Activated T-helper 9 cell treated with anti-CD3 and anti-CD28 coated beads, Interleukin-2, amount 50 U/mL, for 16 hours (primary cell): ENCODE measurements around the gene PKP4.
"Not testable (repeated sequence)": the region's sequence is repeated elsewhere in the genome, so short reads cannot be mapped to it uniquely, and the experiment has no call there.

Source experiments
- DNase-seq: peaks from one replicate; pipeline ENCODE4 v3.0.0-alpha.2; 2020; ENCODE audit warnings: low read depth

The PKP4 gene

DNA sequence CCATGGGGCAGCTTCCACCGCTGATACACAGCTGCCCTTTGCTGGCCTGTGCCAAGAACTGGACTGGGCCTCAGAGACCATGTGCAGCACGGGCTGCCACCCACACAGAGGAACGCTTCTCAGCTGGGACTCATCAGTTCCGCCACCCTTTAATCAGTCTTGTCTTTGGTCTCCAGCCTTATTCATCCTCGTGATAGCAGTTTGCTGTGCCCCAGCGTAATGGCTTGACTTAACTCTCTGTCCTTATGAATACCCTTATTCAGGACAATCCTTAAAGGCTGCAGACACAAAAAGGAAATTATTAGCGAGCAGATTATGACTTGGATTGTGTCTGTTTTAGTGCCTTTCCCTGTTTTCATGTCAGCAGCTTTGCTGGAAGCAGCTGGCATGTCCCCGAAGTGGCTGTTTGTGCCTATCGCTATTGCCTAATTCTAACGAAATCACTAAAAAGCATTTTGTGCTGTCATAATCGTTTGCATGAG lies 229.5 kb downstream of the PKP4 start:
- no peak for DNase-seq

DNA sequence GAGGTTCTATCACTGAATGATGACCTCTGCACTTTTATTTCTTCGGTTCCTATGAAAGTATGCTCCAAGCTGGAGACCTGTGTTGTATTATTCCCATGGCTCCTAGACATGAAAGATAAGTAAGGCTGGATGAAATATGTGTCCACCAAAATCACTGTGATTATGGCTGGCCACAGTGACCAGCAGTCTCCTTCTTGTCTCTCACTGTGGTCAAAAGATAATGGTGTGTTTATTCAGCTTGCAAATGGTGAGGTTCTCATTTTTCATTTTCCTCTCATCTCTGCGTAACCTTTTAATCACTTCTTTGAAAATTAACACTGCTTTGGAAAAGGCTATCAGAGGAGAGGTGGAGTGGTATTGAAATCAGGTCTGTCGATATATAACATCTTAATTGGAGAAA lies 230.6 kb downstream of the PKP4 start:
- DNase-seq: no peak

DNA sequence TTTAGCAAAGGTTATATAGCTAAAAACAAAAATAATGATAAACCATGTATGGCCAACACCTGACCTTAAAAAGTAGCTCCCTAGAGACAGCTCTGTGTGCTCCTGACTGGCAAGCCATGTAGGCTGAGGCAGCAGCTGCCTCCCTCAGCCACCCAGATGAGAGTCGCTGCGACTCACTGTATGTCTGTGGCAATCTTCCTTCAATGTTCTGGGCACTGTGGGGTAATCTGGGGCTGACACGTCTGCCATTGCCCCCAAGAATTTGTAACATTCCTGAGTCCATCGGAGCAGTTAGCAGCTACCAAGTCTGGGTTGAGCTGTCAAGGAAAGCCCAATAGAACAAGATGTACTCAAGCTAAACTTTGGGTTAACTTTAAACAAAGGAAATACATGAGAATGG lies 232.0 kb downstream of the PKP4 start:
- no peak for DNase-seq

DNA sequence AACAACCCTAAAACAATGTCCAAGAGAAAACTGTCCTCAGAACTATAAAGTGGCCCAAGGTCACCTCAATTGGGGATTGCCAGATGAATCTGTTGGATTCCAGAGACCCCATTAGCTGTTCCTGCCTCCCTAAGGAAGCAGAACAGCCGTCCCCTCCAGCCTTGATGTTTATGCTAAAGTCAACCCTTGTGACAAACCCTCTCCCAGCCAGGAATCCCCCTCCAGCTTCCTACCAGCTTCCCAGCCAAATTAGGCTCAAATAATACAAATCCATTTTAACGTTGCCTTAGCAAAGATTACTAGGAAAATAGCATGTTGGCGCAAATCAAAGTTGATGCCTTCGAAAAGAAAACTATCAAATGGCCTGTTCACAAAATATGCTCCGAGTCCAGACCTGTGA lies 232.6 kb downstream of the PKP4 start:
- no peak for DNase-seq

DNA sequence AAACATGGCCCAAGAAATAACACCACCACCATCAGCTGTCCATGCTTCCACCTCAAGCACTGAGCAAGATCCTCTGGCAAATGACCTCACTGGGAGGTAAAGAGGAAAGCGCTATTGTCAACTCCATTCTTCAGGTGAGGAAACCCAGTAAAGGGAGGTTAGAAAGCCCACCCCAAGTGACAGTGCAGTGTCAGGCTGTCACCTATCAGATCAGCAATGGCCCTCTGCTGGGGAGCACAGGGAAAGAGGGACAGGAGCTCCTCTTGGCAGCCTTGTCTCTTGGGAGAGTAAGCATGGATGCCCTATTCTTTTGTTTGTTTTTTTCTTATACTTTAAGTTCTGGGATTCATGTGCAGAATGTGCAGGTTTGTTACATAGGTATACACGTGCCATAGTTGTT lies 234.1 kb downstream of the PKP4 start:
- DNase-seq: no peak

DNA sequence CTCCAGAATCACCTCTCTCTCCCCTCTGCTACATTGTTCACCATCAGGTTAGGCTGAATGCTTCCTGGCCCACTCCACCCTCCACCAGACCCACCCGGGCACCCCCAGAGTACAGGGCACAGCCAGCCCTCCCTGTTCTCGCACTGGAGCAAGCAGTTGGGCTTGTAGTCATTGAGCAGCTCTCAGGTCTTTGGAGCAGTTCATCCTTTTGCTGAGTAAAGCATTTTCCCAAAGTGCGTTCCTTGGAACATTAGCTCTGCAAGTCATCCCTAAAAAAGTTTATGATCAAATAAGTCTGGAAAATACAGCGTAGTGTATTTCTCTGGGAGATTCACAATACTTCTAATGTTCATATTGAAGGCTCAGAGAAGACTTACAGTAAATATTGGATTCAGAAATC lies 234.9 kb downstream of the PKP4 start:
- no peak for DNase-seq

DNA sequence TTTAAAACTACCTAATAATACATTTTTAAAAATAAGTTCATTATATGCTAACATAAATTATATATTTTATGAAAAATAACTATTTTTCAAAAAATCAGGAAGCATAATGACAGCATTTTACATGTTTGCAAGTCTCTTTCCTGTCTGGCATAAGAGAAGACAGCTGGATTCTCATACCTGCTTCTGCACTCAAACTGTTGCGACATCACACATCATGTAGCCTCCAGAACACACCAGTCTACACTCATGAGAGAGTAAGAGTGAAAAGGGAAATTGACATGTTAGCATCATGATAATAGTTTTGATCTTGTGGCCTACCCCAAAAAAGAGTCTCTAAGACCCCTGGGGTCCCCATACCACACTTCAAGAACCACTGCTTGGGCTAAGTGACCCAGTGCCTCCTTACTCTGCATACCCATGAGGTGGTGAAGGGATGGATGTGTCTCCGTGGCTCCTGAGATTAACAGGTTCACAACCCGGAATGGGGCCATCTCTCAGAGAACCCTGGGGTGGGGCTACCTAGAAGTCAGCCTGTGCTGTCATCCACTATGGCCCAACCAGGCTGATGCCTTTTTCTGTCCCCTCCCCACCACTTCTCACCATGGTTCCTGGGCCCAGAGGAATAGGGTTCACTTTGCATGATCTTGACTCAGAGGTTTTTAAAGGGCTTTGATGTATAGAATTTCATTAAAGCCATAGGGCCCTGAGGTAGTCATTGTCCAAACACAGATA lies 235.8 kb downstream of the PKP4 start:
- no peak for DNase-seq

DNA sequence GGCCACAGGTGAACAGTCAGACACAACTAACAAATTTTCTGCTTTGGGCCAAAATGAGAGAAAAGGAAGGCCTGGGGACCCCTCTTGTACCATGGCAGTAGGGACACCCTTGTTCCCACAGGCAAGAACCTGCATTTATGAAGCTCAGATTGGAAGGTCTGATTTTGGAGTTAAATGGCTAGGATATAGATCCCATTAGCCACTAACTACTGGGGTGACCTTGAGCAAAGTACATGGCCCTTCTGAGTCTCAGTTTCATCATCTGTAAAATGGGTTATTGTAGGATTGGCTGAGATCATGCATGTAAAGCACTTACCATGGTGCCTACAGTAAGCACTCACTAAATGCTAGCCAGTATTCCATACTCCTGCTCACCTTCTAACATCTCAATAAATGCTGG lies 236.7 kb downstream of the PKP4 start:
- no peak for DNase-seq

DNA sequence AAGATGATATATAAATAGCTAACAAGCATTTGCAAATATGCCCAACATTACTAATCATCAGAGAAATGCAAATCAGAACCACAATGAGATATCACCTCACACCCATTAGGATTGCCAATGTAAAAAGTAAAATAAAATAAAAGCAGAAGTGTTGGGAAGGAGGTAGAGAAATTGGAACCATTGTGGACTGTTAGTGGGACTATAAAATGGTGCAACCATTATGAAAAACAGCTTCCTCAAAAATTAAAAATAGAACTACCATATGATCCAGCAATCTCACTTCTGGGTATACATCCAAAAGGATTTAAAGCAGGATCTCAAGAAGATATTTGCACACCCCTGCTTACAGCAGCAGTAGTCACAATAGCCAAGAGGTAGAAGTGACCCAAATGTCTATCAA lies 238.6 kb downstream of the PKP4 start:
- no peak for DNase-seq

DNA sequence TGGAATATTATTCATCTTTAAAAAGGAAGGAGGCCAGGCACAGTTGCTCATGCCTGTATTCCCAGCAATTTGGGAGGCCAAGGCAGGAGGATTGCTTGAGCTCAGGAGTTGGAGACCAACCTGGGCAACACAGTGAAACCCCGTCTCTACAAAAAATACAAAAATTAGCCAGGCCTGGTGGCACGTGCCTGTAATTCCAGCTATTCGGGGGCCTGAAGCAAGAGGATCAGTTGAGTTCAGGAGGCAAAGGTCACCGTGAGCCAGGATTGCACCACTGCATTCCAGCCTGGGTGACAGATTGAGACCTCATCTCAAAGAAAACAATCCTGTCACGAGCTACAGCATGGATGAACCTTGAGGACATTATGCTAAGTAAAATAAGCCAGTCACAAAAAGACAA lies 239.0 kb downstream of the PKP4 start:
- DNase-seq: not testable (repeated sequence)

DNA sequence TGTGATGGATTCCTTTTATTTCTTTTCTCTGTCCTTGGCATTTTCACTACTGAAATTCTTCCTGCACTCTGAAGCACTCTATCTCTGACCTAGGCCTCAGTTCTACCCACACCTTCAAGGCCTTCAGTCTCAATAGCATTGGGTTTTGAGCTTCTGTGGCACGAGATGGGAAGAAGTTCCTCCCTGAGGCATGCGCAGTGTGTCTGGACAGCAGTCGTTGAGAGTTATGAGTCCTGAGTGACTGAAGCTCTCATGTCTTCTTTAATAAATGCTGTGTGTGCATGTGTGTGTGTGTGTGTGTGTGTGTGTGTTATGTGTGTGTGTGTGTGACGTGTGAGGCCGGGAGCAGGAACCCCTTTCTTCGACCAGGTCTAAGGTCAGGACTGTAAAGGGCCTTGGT lies 242.6 kb downstream of the PKP4 start:
- no peak for DNase-seq

DNA sequence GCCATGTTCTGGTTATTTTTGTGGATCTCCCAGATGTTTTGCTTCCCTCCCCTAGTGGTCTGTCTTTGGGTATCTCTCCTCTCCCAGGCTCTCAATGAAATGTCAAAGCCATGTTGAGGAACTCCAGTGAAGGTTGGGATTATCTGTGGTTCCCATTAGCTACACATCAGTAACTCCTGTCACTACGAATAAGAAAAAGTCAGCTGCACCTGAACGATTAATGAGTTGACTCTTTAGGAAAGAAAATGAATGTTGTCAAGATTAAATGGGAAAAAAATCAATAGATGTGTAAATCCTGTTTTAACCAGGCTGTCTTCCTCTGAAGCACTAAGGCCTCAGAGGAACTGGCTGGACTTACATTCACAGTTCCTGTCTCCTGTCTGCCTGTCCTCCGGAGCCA lies 244.3 kb downstream of the PKP4 start:
- no peak for DNase-seq

DNA sequence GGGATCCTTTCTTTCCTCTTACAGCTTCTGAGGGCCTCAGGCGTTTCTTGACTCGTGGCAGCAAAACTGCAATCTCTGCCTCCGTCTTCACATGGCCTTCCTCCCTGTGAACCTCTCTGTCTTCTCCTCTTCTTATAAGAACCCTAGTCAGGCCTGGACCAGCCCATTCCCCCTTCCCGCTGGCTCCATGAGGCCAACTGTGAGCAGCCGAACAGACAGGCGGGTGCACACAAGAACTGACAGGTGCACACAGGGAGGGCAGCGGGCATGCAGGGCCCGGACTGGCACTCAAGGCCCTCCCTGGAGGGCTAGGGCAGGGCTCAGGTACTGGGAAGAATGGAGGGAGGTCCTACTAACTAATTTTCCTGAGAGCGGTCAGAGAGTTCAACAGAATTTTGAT lies 246.0 kb downstream of the PKP4 start:
- DNase-seq: no peak

DNA sequence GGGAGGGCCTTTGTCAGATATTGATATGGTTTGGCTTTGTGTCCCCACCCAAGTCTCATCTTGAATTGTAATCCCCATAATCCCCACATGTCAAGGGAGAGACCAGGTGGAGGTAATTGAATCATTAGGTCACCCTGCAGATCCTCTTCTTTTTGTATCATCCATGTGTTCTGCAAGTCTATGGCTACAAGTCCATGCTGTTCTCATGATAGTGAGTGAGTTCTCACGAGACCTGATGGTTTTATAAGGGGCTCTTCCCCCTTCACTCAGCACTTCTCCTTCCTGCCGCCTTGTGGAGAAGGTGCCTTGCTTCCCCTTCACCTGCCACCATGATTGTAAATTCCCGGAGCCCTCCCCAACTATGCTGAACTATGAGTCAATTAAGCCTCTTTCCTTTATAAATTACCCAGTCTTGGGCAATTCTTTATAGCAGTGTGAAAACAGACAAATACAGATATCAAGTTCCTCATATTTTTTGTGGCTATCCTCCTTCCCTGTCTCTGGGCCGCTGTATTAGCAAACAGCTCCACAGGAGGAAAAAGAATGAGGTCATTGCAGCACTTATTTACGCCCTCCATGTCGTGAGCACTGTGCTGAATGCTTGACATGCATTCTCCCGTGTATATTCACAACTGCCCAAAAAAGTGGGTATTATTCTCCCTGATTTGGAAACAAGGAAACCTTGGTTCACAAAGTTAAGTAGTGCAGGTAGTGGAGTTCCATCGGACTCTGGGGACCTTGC lies 248.1 kb downstream of the PKP4 start:
- not testable (repeated sequence) for DNase-seq

DNA sequence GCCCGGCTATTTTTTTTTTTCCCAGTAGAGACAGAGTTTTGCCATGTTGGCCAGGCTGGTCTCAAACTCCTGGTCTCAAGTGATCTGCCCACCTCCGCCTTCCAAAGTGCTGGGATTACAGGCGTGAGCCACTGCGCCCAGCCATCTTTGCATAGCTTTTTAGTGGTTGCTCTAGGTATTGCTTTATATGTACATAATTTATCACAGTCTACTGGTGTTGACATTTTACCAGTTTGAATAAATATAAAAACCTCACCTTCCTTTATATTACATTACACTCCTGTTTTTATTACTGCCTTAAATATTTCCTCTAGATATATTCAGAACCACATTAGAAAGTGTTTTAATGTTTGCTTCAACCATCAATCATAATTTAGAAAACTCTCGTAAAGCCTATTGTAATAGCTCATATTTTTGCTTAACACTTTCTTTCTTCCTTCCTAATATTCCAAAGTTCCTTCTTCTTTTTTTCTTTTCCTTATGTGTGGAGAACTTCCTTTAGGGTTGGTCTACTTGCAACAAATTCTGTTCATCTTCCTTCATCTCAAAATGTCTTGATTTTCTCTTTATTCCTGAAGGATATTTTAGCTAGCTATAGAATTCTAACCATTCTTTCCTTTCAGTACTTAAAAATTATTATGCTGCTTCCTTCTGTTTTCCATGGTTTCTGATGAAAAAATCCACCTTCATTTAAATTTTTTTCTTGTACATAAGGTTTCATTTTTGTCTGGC lies 256.2 kb downstream of the PKP4 start:
- no peak for DNase-seq

DNA sequence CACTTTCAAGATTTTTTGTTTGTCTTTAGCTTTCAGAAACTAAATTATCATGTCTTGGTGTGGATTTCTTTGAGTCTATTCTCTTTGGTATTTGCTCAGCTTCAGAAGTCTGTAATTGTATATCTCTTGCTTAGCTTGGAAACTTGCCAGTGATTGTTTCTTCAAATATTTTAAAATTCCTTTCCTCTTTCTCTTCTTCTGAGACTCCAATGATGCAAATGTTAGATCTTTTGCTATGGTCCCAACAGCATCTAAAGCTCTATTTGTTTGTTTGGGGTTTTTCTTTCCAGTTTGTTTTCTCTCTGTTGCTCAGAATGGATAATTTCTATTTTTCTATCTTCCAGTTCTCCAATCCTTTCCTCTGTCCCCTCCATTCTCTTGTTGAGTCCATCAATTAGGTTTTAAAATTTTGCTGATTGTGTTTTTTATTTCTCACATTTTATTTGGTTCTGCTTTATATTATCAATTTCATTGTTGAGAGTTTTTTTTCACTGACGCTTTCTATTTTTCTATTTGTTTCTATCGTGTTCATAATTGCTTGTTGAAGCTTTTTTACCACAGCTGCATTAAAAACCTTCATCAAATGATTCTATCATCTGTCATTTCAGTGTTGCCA lies 256.9 kb downstream of the PKP4 start:
- no peak for DNase-seq

DNA sequence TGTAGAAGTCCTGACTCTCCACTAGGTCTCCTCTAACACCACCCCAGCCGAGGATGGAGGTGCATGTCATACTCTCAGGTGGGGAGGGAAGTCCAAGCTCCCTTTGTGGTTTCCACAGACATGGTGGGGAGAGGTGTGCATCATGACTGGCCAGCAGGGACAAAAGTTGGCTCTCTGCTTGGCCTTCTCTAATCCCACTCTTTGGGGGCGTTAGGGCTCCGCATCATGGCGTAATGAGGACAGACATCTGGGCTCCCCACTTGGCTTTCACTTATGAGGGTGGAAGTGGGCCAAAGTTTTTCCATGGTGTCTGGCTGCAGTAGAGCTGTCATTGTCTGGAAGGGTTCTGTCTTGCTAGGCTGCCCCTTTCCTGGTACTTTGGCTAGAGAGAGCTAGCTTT lies 257.7 kb downstream of the PKP4 start:
- no peak for DNase-seq

DNA sequence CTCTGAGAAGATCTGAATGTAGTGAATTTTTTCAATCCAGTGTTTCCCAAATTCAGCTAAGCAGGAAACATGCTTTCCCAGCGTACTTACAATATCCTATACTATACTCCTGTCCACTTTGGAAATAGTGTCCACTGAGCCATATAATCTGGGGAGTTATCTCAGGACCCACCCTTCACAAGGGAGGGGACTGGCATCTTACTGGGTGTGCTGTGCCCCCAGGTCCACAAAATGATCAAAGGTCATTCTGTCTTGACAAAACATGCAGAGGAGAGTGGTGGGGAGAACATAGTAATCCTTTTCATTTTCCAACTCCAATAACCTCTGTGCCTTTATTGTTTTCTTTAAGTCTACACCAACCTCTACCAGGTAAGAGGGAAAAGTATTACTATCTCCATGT lies 258.6 kb downstream of the PKP4 start:
- no peak for DNase-seq

DNA sequence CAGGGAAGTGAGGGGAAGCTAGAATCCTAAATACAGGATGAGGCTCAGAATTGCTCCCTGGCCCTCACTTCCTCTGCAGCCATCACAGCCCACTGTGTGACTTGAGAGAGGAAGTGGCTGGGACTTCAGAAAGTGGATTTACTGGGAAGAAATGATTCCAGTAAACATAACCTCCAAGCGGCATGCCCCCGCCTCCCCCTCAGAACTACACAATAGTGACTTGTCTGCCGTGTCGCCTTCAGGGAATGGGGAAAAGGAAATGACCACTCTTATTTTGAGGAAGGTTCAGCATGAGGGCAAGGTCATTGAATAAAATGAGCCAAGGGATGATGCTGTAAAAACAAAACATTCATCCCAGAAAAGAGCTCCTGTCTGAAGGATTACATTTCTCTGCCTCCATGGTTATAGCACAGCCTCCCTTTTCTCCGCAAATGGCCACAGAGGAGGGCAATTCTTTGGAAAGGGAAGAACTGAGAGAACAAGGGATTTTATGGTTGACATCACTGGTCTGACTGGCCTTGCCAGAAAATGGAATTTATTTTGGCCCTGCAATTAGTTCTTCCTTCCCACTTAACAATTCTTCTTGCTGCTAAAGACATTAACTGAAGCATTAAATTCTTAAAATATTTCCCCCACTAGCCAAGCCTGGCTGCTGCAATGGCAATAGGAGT lies 259.5 kb downstream of the PKP4 start:
- DNase-seq: no peak

DNA sequence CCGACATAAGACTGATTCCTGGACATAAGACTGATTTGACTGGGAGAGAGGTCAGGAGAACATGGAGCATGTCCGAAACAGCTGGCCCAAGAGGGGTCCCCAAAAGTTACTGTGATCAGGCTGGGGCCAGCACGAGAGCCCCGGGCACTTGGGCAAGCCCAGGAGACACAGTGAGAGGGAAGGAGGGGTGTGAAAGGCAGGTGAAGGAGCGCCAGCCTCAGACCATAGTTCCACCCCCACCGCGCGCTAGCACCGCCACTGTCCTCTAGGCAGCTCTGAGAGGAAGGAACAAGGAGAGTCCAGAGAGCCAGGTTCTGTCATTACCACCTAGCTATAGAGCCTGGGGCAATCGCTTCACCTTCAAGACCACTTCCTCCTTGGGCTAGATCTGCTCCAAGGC lies 260.2 kb downstream of the PKP4 start:
- DNase-seq: no peak

DNA sequence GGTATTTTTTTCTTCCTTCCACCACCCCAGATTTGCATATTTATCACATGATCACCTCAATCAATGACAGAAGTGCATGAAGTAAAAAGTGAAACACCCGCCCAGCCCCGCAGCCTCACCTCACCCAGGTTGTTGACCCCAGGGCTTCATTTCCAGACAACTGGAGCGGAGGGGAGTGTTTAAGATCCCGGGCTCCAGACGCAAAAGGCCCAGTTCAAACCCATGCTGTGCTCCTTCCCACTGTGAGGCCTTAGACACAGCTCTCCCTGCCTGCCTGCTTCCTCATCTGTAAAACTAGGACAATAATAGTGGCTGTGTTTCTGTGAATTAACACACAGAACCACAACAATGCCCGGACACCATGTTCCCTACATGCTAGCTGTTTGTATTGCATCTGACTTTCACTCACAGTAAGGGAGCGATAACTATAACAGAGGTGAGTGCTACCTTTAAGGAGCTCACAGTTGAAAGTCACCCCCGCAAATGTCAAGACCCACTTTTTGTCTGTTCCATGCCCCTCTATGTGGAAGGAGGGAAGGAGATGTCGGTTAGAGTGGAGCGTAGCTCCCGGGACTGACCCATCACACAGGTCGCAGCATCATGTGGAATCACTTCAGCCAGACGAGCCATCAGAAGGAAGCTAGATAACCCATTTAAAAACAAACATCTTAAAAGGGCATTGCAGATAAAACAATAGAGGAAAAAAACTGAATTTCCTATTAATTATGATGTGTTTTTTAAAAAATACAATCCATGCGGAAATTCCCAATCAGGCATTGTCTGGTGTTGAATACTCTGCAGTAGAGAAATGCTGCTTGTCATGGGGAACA lies 260.8 kb downstream of the PKP4 start:
- no peak for DNase-seq
